ENCODE measurements around the gene SENP3. TPM values are rescaled to one million over a fixed set of nuclear protein-coding genes. Genes with fewer than 3 reads are reported as not detected.
"Not testable (repeated sequence)": the region's sequence is repeated elsewhere in the genome, so short reads cannot be mapped to it uniquely, and the experiment has no call there.

SENP3 gene
- total RNA-seq, 1 donor from 2014 or later, result 61.2 TPM

DNA sequence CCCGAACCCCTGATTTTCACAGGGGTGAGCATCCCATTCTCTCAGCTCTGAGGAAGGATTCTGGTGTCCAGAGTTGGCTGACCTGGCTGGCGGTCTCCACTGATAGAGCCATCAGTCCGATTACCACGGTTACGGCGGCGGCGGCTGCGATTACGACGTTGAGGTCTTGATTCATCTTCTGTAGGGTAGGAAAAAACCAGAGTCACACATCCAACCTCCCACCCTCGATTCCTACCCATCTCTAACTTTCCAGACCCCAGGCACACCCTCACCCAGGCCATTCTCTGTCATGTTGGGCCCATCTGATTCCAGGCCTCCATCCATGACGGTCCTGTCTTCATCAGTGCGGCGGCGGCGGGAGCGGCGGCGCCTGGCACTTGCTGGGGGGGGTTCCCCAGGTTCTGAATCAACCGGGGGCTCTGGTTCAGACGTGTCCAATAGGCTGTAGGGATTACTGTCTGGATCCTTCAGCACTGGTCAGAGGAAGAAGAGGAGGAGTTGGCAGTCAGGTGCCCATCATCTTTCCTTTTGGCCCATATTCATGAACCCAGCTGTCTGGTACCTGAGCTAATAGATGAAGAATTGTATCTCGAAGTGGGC, 30.8 kb downstream of the SENP3 start:
- DNase-seq (ENCODE audit: low read depth in 2 of 2), result no peak

- no peak for DNase-seq (ENCODE audit: low read depth in 2 of 2)
Measured at GRCh38 chr17:7593296-7593695, 31.6 kb downstream of the SENP3 start.

GRCh38 chr17:7597561-7597960, 35.8 kb downstream of the SENP3 start:
- not testable (repeated sequence) for DNase-seq (ENCODE audit: low read depth in 2 of 2)

DNA sequence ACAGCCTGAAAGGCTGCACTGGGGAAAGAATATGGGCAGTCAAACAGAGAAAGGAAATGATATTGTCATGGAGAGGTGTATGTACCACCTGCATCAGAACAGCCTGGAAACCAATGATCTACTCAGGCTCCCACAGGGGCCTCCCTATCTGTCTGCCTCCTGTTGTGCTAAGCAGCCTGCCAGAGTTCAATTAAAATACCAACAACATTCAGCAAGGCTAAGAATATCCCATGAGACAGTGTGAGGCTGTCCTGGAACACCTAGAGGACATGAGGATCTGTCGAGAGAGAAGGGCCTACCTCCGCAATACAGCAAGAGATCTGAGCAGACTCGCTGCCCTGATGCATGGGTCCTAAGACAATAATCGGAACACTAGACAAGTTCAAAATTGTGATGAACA, 44.6 kb downstream of the SENP3 start:
- DNase-seq (ENCODE audit: low read depth in 2 of 2), result no peak

DNA sequence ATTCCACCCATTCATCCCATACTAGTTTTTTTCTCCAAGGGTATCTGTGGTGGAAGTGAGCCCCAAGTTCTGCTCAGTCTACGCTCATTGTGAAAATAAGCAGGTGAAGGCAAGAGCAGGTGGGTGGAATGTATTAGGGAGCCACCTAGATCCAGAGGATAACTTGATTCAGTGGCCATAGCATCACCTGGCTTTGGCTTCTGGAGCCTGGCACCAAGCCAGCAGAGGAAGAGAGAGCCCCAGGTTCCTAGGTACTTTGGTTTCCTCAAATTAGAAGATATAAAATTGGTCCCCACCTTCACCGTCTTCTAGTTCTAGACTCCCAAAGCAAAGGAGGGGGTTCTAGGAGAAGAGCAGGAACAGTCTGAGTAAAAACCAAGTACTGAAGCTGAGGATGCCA, 48.9 kb downstream of the SENP3 start:
- no peak for DNase-seq (ENCODE audit: low read depth in 2 of 2)

GRCh38 chr17:7611635-7612293, 50.0 kb downstream of the SENP3 start:
- no peak for DNase-seq (ENCODE audit: low read depth in 2 of 2)

GRCh38 chr17:7612294-7612640, 50.5 kb downstream of the SENP3 start:
- DNase-seq (ENCODE audit: low read depth in 2 of 2), result no peak

GRCh38 chr17:7613769-7614424, 52.2 kb downstream of the SENP3 start:
- no peak for DNase-seq (ENCODE audit: low read depth in 2 of 2)

DNA sequence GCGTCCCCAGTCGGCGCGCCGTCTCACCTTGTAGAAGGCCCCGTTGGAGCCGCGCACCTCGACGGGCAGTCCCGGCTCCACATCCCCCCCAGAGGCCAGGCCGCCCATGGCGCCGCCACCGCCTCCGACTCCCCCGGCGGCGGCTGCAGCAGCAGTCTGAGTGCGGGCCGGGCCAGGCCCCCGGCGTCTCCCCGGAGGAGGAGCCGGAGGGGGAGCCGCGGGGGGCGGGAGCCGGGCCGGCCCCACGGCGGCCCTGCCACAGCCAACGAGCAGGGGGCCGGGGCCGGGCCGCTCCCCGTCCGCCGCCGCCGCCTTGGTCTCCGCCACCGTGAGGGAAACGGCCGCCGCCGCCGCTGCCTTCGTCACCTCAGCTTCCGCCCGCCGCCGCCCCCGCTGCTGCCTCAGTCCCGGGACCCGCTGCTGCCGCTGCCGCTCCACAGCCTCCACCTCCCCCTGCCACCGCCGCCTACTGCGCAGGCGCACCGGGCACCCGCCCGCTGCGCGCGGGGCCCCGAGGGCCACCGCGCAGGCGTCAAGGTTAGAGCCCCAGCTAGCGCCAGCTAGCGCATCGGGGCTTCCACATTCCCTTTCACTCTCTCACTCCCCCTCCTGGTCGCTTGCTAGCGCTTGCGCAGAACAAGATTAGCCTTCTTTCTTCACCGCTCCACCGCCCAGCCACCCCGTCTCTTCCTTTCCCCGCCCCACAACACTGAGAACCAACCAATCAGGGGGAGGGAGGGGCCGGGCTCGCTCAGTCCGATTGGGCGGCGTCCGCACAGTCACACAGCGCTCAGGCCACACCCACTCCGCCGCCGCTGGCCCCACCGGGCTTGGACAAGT, 52.9 kb downstream of the SENP3 start, which contains the start of gene FXR2:
TSS of gene FXR2 (minus strand) at position 473 of the 840 bp plus-strand sequence. CDS start at position 108, 365 bp downstream.
- DNase-seq (ENCODE audit: low read depth in 2 of 2), result peak; percentile 99 to 100

- DNase-seq (ENCODE audit: low read depth in 2 of 2), result no peak
Measured at GRCh38 chr17:7615265-7615747, 53.6 kb downstream of the SENP3 start.

- no peak for DNase-seq (ENCODE audit: low read depth in 2 of 2)
Measured at GRCh38 chr17:7618608-7619007, 56.9 kb downstream of the SENP3 start.

- no peak for DNase-seq (ENCODE audit: low read depth in 2 of 2)
Measured at GRCh38 chr17:7620835-7621234, 59.1 kb downstream of the SENP3 start.

Other genes starting within 250 kb of the SENP3 start
- gene GPS2, start 246.6 kb upstream of the SENP3 start, total RNA-seq, result 19.1 and 28.3 TPM in 2 replicates
- 9.1 and 15.0 TPM in 2 replicates for gene NEURL4, start 232.6 kb upstream of the SENP3 start, total RNA-seq
- 0.26 and 1.0 TPM in 2 replicates for gene ACAP1, start 225.4 kb upstream of the SENP3 start, total RNA-seq
- gene KCTD11, start 209.8 kb upstream of the SENP3 start, total RNA-seq, result 2.3 and 3.4 TPM in 2 replicates
- gene TMEM95, start 206.8 kb upstream of the SENP3 start, total RNA-seq, result not detected in 2 replicates
- gene TNK1, start 180.8 kb upstream of the SENP3 start, total RNA-seq, result 2.1 and 2.3 TPM in 2 replicates
- gene PLSCR3, start 167.4 kb upstream of the SENP3 start, total RNA-seq, result 13.5 and 34.0 TPM in 2 replicates
- gene TMEM256, start 157.8 kb upstream of the SENP3 start, total RNA-seq, result 127 and 212 TPM in 2 replicates
- gene NLGN2, start 154.1 kb upstream of the SENP3 start, total RNA-seq, result 1.4 and 3.0 TPM in 2 replicates
- not detected in 2 replicates for gene SPEM1, start 141.6 kb upstream of the SENP3 start, total RNA-seq
- not detected in 2 replicates for gene SPEM2, start 136.3 kb upstream of the SENP3 start, total RNA-seq
- gene SPEM3, start 133.1 kb upstream of the SENP3 start, total RNA-seq, result not detected in 2 replicates
- gene TMEM102, start 126.5 kb upstream of the SENP3 start, total RNA-seq, result 6.8 and 10.1 TPM in 2 replicates
- 0.13 and 0.38 TPM in 2 replicates for gene FGF11, start 122.4 kb upstream of the SENP3 start, total RNA-seq
- gene CHRNB1, start 116.9 kb upstream of the SENP3 start, total RNA-seq, result 7.2 and 10.0 TPM in 2 replicates
- 6.7 and 11.3 TPM in 2 replicates for gene ZBTB4, start 82.3 kb upstream of the SENP3 start, total RNA-seq
- not detected in 2 replicates for gene SLC35G6, start 80.5 kb upstream of the SENP3 start, total RNA-seq
- gene POLR2A, start 77.6 kb upstream of the SENP3 start, total RNA-seq, result 56.5 and 87.0 TPM in 2 replicates
- gene TNFSF12, start 12.9 kb upstream of the SENP3 start, total RNA-seq, result 4.7 and 9.4 TPM in 2 replicates
- gene TNFSF13, start 3.2 kb upstream of the SENP3 start, total RNA-seq, result 0.25 and 0.26 TPM in 2 replicates
- 0.77 and 1.5 TPM in 2 replicates for gene CD68, start 17.7 kb downstream of the SENP3 start, total RNA-seq
- 70.0 and 98.1 TPM in 2 replicates for gene MPDU1, start 21.9 kb downstream of the SENP3 start, total RNA-seq
- gene SOX15, start 28.2 kb downstream of the SENP3 start, total RNA-seq, result 0.13 TPM in 2 replicates
- gene FXR2, start 53.0 kb downstream of the SENP3 start, total RNA-seq, result 29.4 and 35.4 TPM in 2 replicates
- gene SAT2, start 65.9 kb downstream of the SENP3 start, total RNA-seq, result 27.6 and 37.3 TPM in 2 replicates
- 0.13 TPM in 1 of 2 replicates, not detected in the other for gene SHBG, start 68.2 kb downstream of the SENP3 start, total RNA-seq
- gene ATP1B2, start 89.0 kb downstream of the SENP3 start, total RNA-seq, result not detected in 2 replicates
- gene TP53, start 125.6 kb downstream of the SENP3 start, total RNA-seq, result 44.0 and 51.2 TPM in 2 replicates
- gene WRAP53, start 126.6 kb downstream of the SENP3 start, total RNA-seq, result 6.9 and 7.0 TPM in 2 replicates
- gene EFNB3, start 143.3 kb downstream of the SENP3 start, total RNA-seq, result 0.13 and 1.1 TPM in 2 replicates
- under 0.01 and 0.25 TPM in 2 replicates for gene DNAH2, start 155.8 kb downstream of the SENP3 start, total RNA-seq